HUDEP-2 (cell line): ENCODE data around the gene VPS54.
A peak's percentile ranks its signal among the peaks of the same experiment; 100 is the strongest.

Experiments used
- DNase-seq, 76 experiments: peaks; one replicate each; lab custom pipeline; 2025; ENCODE audit not compliant: unreplicated experiment in 76 of 76; lab: John Stamatoyannopoulos, UW

VPS54 gene

DNA sequence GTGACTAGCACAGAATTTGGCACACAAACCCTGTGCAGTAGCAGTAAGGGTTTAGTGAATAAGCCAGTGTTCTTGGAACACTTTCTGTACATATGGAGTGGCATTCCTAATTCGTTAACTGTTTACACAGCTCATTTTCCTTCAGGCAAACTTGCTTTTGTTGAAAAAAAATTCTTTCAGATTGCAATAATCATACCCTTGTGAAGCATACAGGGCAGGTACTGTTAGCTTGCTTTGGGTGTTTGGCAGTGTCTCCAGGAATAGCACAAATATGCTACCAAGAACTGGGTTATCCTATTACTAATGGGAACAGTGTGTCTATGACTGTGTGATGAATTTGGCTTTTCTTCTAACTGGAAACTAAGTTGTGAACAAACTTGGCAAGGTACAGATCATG lies 144.1 kb downstream of the VPS54 start:
- no peak for DNase-seq

DNA sequence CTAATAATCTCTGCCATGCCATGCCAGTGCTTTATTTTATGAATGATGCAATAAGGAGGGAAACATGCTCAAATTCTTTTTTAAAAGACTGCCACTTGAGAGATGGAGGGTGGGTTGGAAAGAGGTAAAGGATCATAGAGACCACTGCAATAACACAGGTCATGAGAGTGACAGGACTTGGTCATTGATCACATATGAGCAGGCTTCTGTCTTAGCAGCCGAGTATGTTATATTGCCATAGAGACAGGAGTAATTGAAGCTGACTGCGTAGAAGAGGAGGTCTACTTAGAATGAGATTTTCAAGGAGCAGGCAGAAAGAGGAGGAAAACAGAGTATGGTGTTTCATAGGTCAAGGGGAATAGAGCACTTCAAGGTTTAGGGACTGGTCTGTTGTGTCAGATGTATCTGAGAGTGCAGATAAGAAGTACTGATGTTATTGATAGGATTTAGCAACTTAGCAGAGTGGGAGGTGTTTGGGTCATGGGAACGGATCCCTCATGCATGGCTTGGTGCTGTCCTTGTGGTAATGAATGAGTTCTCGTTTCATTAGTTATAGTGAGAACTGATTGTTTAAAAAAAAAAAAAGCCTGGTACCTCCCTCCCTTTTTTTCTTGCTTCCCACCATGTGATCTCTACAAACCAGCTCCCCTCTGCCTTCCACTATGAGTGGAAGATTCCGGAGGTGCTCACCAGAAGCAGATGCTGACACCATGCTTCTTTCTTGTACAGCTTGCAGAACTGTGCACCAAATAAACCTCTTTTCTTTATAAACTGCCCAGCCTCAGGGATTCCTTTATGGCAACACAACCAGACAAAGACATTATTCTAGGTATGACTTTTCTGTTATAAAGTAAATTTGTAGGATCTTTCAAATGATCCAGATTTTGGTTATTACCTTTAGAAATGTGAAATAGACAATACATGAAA lies 144.8 kb downstream of the VPS54 start:
- no peak for DNase-seq

DNA sequence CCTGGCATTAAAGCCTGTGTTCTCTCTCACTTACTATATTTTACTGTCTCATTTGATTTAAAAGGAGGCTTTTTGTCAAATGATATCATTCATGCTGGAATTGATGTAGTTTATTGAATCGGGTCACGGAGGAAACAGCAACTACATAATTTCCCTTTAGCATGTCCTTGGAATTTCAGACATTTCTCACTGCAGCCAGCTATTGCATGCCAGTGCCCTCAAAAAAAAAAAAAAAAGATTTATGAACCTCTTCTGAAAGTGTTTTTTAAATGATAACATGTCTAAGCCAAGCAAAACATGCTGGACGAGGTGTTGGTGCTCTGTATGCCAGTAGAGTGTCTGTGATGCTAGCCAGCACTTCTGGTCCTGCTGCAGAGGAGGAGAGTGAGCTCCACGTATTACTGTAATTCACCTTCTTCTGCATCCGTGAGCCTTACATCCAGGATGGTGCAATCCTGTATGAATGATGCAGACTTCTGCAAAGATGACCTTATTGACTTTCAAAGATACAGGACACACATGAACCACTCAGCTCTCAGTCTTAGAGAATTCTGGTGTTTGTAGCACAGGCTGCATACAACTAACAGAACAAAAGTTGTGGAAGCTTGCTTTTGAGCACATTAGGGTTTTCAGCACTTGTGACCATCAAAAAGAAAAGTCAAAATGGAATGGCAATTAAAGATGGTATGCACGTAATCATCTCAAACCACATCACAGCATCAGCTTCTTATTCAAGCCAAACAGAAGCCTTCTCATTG lies 146.5 kb downstream of the VPS54 start:
- DNase-seq, result no peak

DNA sequence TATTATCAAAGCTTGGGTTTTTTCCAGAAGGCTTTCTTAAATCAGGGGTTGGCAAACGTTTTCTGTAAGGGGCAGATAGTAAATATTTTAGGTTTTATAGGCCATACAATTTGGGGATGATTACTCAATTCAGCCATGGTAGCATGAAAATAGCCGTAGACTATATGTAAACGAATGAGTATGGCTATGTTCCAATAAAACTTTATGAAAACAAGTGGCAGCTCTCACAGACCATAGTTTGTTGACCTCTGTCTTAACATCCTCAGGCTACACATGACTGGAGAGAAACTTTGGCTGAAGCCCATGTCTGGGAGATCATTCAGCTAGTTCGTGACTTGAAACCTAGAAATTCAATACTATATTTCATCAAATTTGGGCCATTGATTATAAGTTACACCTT lies 147.4 kb downstream of the VPS54 start:
- no peak for DNase-seq

DNA sequence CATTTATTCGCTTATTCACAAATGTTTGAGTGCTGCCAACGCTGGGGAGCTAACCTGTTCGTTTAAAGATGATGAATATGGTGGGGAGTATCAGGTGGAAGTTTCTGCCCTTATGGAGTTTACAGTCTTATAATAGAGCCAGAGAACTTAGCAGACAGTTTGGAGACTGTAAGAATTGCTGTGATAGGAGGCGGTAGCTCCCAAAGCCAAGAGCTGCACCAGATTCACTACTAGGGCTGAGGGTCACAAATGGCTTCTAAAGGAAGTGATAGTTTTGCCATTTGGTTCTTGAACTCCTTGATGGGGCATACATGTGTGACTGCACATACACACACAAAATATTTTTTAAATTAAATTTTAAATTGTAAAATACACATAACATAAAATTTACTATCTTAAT lies 148.5 kb downstream of the VPS54 start:
- DNase-seq, result no peak

DNA sequence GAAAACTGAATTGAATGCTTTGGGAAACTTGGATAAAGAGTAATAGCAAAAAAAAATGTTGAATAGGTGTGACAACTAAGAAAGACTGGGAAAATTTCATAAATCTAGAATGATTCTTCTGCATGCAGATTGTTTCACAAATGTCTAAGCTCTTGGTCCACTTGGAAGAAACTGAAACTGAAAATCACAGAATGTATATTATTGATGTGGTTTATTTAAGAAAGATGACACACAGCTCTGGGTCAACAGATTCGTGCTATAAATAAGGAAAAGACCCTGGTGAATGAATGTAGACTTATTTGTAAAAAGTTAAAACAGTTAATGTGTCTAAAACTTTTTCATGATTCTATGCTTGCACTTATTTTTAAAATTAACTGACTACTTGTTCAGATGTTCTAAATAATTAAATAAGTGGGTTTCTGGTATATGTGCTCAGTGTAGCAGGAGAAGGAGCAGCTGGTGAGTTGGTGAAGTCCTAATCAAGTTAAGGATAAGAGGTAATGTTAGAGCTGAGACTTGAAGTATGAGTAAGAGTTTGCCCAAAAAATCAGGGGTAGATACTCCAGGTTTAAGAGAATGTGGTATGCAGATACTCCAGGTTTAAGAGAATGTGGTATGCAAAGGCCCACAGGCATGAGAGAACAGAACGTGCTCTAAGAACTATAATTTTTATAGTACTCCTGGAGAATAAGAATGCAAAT lies 153.1 kb downstream of the VPS54 start:
- DNase-seq, result no peak

DNA sequence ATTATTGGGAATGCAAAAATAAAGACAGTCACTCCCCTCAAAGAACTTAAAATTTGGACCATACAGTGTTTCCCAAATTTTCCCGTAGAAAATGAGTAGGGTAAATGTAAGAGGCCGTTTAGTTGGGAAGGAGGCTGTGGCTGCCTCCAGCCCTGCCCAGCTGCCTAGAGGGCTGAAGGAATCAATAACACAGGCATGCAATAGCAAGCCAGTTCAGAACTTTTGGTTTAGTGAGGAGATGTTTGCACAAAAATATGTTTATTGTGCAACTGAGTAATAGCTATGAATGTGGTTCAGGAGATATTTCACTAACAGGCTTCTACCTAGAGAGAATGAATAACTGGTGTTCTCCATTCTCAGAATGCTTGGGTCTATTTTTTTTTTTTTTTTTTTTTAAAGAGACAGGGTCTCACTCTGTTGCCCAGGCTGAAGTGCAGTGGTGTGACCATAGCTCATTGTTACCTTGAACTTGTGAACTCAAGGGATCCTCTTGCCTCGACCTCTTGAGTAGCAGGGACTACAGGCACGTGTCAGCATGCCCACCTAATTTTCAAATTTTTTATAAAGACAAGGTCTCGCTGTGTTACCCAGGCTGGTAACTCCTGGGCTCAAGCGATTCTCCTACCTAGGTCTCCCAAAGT lies 153.9 kb downstream of the VPS54 start:
- DNase-seq, result no peak

DNA sequence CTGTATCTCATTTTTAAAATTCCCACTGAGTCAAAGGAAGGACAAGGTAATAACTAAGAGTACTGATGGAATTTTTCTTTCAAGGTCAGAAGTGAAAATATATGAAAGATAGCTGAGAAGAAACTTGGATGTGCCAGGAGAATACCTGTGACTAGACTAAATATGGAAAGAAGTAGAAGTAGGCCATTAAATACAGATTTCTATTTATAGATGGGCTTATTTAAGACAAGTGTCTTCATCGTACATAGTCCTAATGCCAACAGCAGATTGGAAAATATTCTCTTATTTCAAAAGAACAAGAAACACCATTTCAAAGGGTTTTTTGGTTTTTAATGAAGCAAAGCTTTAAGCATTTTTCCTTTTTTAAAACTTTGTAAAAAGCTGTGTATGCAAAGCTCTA lies 155.5 kb downstream of the VPS54 start:
- no peak for DNase-seq

DNA sequence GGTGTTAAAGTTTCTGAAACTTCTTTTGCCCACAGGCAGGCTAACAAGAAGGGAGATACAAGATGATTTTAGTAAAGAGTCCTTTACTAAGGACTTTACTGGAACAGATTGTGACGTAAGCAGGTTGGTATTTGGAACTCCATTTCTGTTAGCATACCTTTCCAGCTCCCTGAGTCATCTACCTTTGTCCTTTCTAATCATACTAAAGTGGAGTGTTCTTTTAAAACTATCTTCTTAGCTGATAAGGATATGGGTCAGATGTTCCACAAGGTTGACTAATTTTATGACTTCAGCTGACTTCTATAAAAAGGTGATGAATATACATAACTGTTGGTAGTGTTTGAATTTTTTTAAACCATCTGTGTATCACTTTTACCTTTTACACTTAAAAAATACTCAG lies 156.4 kb downstream of the VPS54 start:
- no peak for DNase-seq

DNA sequence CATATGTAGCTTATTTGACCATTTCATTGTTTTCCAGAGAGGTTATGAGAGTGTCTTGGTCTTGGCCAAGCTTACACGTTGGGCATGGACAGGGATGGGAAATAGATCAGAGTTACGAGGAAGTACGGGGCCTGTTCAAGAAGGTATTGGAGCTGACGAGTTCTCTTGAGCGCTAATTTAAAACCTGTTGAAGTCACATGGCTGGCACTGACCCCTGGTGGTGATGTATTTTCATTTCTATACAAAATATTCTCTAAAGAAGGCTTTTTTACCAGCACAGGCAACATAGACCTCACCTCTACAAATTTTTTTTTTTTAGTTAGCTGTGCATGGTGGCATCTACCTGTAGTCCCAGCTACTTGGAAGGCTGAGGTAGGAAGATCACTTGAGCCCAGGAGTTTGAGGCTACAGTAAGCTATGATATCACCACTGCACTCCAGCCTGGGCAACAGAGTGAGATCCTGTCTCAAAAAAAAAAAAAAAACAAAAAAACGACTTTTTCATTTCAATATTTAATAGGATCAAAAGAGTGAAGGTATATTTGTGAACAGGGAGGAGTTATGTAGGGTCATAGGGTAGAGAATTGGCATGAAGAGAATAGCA lies 157.9 kb downstream of the VPS54 start:
- DNase-seq, result peak in 28 of 76 experiments; percentile 1 to 50 (median 6)

DNA sequence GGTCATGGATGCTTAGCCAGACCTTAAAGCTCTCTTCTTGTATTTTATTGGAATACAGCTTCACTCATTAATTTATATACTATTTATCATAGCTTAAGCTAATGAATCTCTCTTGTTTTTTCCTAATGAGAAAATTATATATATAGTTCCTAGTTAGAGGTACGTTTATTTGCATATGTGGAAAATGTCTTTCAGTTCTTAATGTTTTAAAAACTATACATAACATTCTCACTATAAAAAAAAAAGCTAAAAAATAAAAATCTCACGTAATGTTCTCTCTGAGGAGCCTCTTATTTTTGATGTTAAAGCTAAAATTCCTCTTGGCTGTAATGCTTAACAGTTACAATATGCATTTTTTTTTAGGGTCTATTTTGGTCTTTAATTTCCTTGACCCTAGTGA lies 160.9 kb downstream of the VPS54 start:
- DNase-seq, result no peak

DNA sequence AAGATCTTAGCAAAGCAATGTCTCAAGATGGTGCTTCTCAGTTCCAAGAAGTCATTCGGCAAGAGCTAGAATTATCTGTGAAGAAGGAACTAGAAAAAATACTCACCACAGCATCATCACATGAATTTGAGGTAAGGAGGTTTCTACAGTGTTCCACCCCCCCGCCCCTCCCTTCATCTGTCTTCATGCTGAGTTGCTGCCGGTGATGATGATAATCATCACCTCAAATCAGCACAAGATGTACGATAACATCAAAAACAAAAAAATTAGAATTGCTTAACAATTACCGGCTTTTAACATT lies 163.0 kb downstream of the VPS54 start:
- no peak for DNase-seq

DNA sequence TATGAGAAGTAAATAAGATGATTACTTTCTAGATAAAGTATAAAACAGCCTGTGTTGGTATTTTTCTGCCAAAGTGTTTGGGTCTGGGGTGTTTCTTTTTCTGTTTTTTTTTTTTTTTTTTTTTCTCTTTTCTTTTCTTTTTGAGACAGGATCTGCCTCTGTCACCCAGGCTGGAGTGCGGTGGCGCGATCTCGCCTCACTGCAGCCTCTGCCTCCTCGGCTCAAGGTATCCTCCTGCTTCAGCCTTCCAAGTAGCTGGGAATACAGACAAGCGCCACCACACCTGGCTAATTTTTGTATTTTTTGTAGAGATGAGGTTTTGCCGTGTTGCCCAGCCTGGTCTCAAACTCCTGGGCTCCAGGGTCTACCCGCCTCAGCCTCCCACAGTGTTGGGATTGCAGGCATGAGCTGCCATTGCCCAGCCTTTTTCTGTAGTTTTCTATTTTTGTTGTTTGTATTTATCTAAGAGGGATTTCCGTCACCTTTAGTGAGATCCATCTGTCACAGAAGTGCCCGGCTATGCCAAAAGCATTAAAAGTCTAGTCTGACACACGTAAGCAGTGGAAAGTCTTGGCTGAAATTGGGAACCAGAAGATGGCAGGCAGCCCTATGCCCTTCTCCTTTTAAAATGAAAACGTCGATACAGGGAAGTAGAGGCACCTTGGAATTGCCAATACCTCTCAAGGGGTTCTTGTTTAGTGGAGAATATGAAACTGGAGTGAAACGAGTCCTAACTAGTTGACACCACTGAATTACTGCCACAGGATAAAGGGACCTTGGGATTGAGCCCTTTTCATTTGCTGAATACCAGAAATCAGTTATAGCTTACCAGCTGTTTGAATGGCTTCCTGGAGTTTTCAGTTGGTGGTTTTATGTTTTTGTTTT lies 163.6 kb downstream of the VPS54 start:
- DNase-seq, result no peak

DNA sequence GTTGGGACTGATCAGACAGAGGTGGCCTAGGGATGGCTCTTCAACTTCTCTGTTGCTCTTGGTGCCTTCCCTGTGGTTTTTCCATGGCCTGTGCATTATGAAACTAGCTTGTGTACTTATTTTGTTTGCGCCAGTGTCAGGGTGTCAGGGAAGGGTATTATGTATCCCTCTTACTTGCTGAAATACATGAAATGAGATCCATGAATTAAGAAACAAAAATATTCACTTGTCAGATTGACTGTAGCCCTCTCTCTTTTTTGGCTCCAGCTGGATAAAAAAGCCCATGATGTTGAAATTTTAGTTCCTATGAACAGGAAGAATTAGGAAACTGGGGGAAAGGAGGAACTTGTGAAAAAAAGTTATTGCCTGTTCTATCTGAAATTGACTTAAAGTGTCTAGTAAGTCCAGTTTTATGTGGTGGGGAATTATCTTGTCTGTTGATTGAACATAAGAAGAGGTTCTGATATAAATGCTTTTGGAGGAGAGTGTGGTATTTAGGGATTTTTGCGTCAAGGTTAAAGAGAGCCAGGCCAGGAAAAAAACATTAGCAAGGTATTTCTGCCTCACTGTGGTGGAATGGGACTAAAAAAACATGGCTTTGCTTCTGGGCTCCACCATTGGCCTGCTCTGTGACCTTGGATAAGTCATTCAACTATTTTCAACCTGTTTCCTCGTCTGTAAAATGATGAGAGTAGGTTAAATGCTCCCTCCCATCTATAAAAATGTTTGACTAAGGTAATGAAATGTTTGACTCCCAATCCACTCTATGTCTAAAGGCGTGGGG lies 165.5 kb downstream of the VPS54 start:
- DNase-seq, result no peak

DNA sequence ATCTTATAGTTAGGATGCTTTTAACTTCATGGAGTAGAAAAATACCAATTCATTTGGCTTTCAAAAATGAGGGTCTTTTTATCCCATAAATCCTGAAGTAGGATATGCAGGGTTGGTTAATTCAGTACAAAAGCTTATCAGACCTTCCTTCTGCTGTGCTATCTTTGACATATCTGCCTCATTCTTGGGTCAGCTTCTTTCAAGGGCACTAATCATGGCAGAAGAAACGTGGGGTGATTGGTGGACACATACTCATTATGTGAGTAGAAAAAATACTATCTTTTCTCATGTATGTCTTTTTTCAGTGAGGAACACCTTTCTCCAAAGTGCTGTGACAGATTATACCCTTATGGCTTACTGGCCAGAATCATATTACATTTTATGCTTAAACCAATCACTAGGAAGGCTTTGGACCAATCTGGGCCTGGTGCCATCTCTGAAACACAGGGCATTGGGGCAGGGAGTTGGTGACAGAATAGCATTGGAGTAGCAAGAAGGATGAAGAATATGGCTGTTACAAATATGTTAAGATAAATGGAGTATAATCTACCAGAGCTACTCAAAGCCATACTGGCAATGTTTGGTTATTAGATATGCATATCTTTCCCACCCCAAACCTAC lies 167.4 kb downstream of the VPS54 start:
- peak in 11 of 76 experiments; percentile 1 to 36 (median 23) for DNase-seq

DNA sequence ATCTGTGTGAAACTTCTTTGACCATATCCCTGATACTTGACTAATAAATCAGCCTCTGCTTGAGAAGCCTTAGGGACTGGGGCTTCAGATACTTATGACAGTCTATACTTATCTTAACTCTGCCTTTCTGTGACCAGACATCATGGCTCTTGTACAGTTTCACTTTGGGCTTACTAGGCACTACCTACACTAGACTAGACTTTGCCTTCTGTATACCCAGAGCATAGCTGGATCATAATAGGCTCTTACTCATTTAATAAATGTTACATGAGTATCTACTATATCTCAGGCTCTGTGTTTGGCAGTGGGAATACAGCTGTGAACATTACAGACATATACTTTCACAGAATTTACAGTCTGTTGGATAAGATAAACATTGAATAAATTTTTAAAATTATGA lies 168.6 kb downstream of the VPS54 start:
- DNase-seq, result peak in 2 of 76 experiments; percentile 9 to 13

DNA sequence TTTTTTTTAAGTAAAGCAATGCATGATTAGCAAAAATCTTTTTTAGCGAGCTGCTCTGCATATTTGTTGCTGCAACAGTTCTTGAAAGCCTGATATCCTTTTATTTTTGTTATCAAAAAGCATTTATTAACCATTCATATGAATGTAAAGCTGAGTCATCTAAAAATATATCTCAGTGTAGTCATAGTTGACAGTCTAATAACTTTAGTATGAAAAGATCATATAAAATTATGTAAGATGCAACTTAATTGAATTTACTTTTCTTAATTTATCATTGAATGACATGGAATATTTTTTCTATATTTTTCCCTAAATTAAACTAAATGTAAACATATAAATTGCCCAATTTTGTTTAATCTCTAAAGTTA lies 169.0 kb downstream of the VPS54 start:
- DNase-seq, result no peak

DNA sequence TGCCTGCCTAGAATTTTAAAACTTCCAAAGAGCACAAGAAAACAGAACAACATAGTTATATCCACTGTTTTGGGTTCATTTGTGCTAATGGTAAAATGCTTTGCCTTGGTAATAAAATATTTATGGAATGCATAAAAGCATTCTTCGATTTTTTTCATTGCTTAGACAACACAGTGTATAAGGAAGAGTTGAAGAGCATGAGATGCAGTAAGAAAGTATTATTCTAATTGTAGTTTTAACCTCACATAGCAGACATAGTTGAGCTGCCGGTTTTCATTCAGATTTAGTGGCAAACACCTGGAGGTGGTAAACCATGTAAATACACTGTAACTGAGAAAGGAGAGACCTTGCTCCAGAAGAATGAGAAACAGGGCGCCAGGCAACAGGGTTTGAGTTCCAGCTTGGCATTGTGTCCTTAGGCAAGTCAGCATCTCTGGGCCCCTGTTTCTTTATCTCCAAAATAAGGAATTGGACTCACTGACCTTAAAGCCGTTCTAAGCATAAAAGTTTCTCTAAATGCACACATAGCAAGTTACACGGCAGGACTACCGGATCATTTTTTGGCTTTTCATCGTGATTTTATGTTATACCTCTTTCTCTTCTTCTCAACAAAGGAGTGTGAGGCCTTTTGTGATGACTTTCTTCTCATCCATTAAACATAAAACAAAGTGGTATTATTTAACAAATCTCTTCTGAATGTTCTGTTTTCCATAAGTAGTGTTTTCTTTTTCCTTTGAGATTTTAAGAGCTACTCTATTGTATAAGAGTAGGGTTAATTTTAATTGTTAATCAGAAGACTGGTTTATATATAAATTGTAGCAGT lies 169.6 kb downstream of the VPS54 start:
- DNase-seq, result no peak
